ENCODE results near the gene MEF2A.

Gene MEF2A

DNA sequence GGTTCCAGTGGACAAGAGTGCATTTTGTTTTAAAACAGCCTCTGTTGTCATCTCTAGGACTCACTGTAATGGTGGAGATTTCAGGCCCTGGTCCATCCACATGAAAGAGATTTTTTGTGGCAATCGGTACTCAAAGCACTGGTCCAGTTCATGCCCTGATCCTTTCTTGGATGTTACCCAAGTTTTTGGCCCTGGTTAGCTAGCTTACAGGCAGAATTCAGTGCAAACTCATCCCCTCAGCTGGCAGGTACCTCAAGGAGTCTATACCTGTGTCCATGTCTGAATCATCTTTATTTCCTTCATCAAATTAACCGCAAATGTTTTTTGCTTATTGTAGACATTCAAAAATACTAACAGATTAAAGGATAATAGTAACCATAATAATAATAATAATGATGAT is 13.7 kb upstream of the MEF2A start:
- DNase-seq (ENCODE audit: low read depth): no peak
- TF ChIP-seq, protein P1, sequence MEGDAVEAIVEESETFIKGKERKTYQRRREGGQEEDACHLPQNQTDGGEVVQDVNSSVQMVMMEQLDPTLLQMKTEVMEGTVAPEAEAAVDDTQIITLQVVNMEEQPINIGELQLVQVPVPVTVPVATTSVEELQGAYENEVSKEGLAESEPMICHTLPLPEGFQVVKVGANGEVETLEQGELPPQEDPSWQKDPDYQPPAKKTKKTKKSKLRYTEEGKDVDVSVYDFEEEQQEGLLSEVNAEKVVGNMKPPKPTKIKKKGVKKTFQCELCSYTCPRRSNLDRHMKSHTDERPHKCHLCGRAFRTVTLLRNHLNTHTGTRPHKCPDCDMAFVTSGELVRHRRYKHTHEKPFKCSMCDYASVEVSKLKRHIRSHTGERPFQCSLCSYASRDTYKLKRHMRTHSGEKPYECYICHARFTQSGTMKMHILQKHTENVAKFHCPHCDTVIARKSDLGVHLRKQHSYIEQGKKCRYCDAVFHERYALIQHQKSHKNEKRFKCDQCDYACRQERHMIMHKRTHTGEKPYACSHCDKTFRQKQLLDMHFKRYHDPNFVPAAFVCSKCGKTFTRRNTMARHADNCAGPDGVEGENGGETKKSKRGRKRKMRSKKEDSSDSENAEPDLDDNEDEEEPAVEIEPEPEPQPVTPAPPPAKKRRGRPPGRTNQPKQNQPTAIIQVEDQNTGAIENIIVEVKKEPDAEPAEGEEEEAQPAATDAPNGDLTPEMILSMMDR (IDR thresholded peaks at IDR 0.05; ENCODE audit: control insufficient read depth, extremely low read depth, insufficient read depth): no peak
- H3K4me3 ChIP-seq (ENCODE audit: low read depth, low read length): no peak overlapping the region

DNA sequence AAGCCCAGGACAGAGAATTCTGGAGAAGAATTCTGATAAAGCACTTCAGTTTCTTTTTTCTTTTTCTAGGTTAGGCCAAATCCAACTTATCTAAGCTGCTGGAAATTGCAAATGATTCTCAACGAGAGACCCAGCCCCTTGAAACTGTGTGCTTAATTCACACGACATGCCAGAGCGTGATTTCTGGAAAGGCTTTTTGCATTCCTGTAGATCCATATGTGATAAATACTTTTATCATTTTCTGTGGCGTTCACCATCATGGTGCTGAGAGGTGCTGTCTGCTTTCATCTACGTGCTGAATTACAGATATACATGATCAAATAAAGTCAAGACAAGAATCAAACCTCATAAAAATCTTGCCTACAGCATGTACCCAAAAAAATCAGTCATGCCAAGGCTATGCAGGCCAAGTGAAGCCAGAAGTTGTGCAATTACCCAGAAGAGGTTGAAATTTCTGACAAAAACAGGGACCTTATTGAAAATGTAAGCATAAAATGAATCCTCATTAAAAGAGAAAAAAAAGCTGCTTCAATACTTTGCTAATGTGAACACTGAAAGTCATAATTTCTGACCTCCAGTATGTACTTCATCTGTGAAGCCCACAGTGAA is 10.8 kb upstream of the MEF2A start:
- H3K4me3 ChIP-seq (ENCODE audit: low read depth, low read length): no peak overlapping the region
- no peak for DNase-seq (ENCODE audit: low read depth)
- TF ChIP-seq, protein P1 (IDR thresholded peaks at IDR 0.05; ENCODE audit: control insufficient read depth, extremely low read depth, insufficient read depth): no peak

DNA sequence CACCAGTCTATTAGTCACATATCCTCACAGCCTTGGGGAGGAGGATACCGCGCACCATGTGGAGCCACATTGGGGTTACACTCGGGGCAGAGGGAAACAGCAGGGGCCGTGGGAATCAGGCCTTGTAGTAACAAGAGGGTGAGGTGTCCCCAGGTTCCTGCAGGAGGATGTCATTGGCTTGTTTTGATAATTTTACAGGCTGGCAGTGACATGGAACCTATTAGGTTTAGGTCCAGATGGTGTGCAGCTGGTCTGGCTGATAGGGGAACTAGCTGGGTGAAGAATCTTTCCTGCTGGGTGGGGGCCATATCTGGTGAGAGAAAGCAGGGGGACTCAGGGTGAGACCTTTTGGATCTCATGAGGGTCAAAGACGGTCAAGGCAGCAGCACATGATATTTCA is 9.8 kb upstream of the MEF2A start:
- no peak for DNase-seq (ENCODE audit: low read depth)
- H3K4me3 ChIP-seq (ENCODE audit: low read depth, low read length): no peak overlapping the region
- TF ChIP-seq, protein P1 (IDR thresholded peaks at IDR 0.05; ENCODE audit: control insufficient read depth, extremely low read depth, insufficient read depth): no peak

DNA sequence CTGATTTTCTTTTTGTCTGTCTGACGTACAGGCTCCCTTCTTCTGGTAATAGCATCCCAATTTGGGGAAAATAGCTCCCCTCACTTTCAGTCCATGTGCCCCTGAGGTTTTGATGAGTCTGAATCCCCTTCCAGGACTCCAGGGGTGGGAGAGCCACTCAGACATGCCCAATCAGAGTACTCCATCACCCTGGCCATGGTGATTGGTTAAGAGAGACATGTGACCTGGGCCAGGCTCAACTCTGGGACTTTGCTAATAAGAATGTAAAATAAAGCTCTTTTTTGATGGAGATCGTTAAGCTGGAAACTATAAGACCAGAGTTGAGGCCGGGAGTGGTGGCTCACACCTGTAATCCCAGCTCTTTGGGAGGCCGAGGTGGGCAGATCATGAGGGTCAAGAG is 9.2 kb upstream of the MEF2A start:
- H3K4me3 ChIP-seq (ENCODE audit: low read depth, low read length): no peak overlapping the region
- no peak for DNase-seq (ENCODE audit: low read depth)
- TF ChIP-seq, protein P1 (IDR thresholded peaks at IDR 0.05; ENCODE audit: control insufficient read depth, extremely low read depth, insufficient read depth): no peak

DNA sequence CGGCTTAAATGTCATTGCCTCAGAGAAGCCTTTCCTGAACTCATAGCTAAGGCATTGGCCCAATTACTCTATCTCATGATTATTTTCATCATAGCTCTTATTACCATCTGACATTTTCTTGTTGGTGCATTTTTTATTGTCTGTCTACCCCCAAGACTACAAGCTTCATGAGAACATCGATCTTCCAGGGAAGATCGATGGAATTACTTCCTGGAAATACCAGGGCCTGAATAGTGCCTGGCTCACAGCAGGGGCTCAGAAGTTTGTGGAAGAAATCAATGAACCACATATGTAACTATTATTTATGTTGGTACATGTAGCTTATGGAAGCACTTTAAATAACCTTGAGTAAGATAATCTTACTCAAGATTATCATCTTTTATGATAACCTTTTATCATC is 7.7 kb upstream of the MEF2A start:
- TF ChIP-seq, protein P1 (IDR thresholded peaks at IDR 0.05; ENCODE audit: control insufficient read depth, extremely low read depth, insufficient read depth): no peak
- H3K4me3 ChIP-seq (ENCODE audit: low read depth, low read length): no peak overlapping the region
- no peak for DNase-seq (ENCODE audit: low read depth)

DNA sequence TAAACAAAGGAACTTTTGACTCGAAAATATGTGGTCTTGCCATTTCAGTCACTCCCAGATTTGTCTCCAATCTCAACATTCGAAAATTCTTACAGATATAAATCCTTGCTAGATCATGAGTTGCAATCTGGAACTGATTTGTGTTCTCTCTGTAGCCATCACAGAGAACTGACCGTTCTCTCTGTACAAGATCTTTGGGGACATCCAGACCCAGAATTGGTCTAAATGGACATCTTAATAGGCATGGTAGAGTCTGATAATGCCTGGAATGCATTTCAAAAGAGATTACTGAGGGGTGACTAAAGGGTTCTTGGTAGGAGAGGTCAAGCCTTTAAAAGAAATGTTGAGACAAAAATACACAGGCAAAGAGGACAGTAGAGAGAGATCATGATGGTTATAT is 7.2 kb upstream of the MEF2A start:
- DNase-seq (ENCODE audit: low read depth): no peak
- TF ChIP-seq, protein P1 (IDR thresholded peaks at IDR 0.05; ENCODE audit: control insufficient read depth, extremely low read depth, insufficient read depth): no peak
- H3K4me3 ChIP-seq (ENCODE audit: low read depth, low read length): no peak overlapping the region

Data from LNCaP clone FGC (cell line).